Measurements from ENCODE around the gene HNRNPH2.

DNA sequence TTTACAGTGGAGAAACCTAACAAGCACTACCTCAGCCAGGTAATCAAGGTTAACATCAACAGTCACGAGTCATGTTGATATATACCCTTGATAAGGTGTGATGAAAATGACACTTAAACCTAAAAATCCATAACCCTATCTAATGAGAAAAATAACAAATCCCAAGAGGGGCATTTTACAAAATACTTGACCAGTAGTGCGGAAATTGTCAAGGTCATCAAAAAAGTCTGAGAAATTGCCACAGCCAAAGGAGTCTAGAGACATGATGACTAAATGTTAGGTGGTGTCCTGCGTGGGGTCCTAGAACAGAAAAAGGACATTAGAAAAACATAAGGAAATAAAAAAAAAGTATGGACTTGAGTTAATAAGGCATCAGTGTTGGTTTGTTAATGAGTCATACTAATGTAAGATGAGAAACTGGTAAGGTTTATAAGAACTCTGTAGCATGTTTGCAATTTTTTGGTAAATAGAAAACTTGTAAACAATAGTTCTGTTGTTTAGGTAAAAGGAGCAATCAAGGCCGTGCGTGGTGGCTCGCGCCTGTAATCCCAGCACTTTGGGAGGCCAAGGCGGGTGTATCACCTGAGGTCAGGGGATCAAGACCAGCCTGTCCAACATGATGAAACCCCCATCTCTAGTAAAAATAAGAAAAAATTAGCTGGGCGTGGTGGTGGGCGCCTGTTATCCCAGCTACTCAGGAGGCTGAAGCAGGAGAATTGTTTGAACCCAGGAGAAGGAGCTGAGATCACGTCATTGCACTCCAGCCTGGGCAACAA is 14.3 kb upstream of the HNRNPH2 start:
- TF ChIP-seq FOXA1 (IDR thresholded peaks at IDR 0.05) (no peak), YY1 (IDR thresholded peaks at IDR 0.05) (no peak), RAD21 (IDR thresholded peaks at IDR 0.05) (no peak), JUND (IDR thresholded peaks at IDR 0.05) (no peak), GABPA (IDR thresholded peaks at IDR 0.05 in 1 of 2, conservative IDR thresholded peaks at IDR 0.05 in 1 of 2) (no peak)
- TF ChIP-seq, protein P1, sequence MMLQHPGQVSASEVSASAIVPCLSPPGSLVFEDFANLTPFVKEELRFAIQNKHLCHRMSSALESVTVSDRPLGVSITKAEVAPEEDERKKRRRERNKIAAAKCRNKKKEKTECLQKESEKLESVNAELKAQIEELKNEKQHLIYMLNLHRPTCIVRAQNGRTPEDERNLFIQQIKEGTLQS (IDR thresholded peaks at IDR 0.05): no peak
- TF ChIP-seq, protein P2, sequence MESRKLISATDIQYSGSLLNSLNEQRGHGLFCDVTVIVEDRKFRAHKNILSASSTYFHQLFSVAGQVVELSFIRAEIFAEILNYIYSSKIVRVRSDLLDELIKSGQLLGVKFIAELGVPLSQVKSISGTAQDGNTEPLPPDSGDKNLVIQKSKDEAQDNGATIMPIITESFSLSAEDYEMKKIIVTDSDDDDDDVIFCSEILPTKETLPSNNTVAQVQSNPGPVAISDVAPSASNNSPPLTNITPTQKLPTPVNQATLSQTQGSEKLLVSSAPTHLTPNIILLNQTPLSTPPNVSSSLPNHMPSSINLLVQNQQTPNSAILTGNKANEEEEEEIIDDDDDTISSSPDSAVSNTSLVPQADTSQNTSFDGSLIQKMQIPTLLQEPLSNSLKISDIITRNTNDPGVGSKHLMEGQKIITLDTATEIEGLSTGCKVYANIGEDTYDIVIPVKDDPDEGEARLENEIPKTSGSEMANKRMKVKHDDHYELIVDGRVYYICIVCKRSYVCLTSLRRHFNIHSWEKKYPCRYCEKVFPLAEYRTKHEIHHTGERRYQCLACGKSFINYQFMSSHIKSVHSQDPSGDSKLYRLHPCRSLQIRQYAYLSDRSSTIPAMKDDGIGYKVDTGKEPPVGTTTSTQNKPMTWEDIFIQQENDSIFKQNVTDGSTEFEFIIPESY (IDR thresholded peaks at IDR 0.05): no peak
- TF ChIP-seq, protein P3, sequence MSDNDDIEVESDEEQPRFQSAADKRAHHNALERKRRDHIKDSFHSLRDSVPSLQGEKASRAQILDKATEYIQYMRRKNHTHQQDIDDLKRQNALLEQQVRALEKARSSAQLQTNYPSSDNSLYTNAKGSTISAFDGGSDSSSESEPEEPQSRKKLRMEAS (IDR thresholded peaks at IDR 0.05): no peak
- TF ChIP-seq, protein P4, sequence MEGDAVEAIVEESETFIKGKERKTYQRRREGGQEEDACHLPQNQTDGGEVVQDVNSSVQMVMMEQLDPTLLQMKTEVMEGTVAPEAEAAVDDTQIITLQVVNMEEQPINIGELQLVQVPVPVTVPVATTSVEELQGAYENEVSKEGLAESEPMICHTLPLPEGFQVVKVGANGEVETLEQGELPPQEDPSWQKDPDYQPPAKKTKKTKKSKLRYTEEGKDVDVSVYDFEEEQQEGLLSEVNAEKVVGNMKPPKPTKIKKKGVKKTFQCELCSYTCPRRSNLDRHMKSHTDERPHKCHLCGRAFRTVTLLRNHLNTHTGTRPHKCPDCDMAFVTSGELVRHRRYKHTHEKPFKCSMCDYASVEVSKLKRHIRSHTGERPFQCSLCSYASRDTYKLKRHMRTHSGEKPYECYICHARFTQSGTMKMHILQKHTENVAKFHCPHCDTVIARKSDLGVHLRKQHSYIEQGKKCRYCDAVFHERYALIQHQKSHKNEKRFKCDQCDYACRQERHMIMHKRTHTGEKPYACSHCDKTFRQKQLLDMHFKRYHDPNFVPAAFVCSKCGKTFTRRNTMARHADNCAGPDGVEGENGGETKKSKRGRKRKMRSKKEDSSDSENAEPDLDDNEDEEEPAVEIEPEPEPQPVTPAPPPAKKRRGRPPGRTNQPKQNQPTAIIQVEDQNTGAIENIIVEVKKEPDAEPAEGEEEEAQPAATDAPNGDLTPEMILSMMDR (IDR thresholded peaks at IDR 0.05; ENCODE audit: low read depth, low read length, missing input control): no peak

All from liver (tissue), 3 donors.